Measurements from ENCODE around the gene GDF11. TPM values are rescaled to one million over a fixed set of nuclear protein-coding genes. Genes with fewer than 3 reads are reported as not detected.

The GDF11 gene
- total RNA-seq, 2 experiments from 2014 or later = 7.7 to 8.7 TPM

DNA sequence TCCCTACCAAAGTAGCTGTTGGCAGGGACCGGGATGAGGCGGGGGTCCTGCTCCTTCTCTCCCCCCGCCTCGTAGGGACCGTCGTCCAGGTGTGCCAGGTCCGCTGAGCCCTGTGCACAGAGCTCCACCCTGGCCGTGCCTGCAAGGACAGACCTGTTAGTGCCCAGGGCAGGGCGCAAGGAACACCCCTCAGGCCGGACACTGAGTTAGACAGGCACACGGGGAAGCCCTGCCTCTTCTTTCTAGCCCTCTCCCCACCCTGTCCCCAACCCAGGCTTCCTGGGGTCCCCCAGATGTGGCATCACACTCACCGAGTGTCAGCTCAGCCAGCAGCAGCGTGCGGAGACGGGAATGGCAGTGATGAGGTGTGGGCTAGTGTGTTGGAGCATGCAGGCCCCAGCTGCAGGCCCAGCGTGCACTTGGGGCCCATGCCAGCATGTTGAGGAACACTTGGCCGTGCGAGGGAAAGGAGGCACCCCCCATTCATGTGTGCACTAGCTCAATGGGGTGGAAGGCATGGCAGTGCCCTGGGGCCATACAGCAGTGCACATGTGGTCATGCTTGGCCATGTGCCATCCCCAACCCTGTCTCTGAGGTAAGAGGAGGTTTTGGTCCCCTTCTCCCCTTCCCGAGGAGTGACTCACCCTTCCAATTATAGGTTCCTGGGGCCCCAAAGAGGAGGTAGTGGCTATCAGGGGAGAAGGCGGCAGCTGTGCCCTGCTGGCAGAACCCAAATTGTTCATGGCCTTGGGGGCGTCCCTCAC lies 42.5 kb upstream of the GDF11 start:
- H3K9me3 Mint-ChIP-seq = no peaks in the 10 kb centered on the region
- H3K4me1 Mint-ChIP-seq (ENCODE audit: low read depth) = no peaks in the 10 kb centered on the region
- DNase-seq = no peak
- intact Hi-C loops (cut with micrococcal nuclease) = no loop called here
- no peaks in the 10 kb centered on the region for H3K36me3 Mint-ChIP-seq
- ChIA-PET CTCF (interaction anchor here (1.6 kb wide), 1 partner anchor 44 kb away, joined by 8 read pairs; no protein-coding TSS in a partner anchor), POLR2A (no interaction called here)
- no peaks in the 10 kb centered on the region for H3K27me3 Mint-ChIP-seq
- H3K27ac Mint-ChIP-seq = no peak overlapping the region
- H3K4me3 Mint-ChIP-seq = no peak overlapping the region

DNA sequence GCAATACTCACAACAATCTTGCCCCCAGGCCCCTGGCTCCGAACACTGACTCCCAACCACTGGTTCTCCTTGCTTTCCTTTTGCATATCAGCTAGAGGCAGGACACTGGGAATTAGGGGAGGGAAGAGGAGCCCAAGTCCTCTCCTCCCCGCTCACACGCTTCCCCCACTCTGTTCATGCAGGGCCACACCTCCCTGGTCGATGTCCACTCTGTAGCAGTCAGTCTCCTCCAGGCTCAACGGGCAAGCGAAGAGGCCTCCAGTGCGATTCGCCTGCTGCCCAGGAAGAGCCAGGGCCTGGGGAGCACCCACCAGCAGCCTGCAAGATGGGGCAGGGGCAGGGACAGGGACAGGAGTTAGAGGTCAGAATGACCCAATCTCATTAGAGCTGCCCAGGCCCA lies 40.1 kb upstream of the GDF11 start:
- ChIA-PET POLR2A (no interaction called here), CTCF (no interaction called here)
- Mint-ChIP-seq H3K36me3 (no peaks in the 10 kb centered on the region), H3K27ac (no peak overlapping the region), H3K4me1 (ENCODE audit: low read depth) (peaks cover 7% of the 10 kb centered on the region), H3K27me3 (peaks cover 11% of the 10 kb centered on the region), H3K4me3 (no peak overlapping the region), H3K9me3 (no peaks in the 10 kb centered on the region)
- no peak for DNase-seq
- intact Hi-C loops (cut with micrococcal nuclease) = no loop called here

GRCh38 chr12:55703288-55703687 lies 39.6 kb upstream of the GDF11 start:
- POLR2A ChIA-PET = no interaction called here
- Mint-ChIP-seq H3K36me3 (no peaks in the 10 kb centered on the region), H3K4me1 (ENCODE audit: low read depth) (peaks cover 10% of the 10 kb centered on the region), H3K9me3 (no peaks in the 10 kb centered on the region), H3K4me3 (no peak overlapping the region), H3K27ac (no peak overlapping the region), H3K27me3 (peaks cover 14% of the 10 kb centered on the region)
- CTCF ChIA-PET = no interaction called here
- intact Hi-C loops (cut with micrococcal nuclease) = no loop called here
- no peak for DNase-seq

DNA sequence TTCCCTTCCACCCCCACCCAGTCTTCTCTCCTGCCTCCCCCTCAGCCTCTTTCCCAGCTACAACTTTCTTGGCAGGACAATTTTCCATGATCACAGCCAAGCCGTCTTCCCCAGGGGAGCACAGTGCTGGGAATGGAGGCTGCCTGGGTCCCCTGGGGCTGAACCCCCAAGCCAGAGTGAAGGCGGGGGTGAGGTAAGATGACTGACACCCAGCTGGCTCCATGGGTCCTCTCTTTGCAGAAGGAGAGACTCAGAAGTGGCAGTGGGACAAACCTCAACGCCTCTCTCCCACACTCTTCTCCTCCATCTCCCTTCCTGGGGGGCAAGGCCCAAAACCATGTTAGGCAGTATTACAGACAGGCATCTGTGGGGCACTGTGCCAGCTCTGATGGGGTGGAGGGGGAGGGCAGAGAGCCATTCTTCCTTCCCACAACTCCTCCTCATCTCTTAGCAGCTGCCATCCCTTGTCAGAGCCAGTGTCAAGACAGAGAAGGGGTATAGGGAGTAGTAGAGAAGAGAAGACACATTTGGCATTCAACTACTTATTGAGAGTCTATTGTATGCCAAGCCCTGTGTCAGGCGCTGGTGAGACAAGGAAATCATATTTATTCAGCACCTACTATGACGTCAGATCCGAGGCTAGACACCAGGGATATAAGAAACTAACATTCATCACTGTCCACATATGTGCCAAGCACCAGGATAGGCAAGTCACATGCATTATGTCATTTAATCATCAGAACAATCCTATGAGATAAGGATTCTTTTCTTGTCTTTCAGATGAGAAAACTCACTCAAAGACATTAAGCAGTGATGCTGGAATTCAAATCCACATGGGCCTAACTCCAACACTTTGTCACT lies 38.8 kb upstream of the GDF11 start:
- no peak overlapping the region for H3K4me3 Mint-ChIP-seq
- no peak for DNase-seq
- H3K27ac Mint-ChIP-seq = no peak overlapping the region
- peaks cover 18% of the 10 kb centered on the region for H3K27me3 Mint-ChIP-seq
- intact Hi-C loops (cut with micrococcal nuclease) = no loop called here
- ChIA-PET POLR2A (no interaction called here), CTCF (no interaction called here)
- no peaks in the 10 kb centered on the region for H3K9me3 Mint-ChIP-seq
- H3K36me3 Mint-ChIP-seq = no peaks in the 10 kb centered on the region
- peaks cover 17% of the 10 kb centered on the region for H3K4me1 Mint-ChIP-seq (ENCODE audit: low read depth)

- H3K4me1 Mint-ChIP-seq (ENCODE audit: low read depth) = peaks cover 17% of the 10 kb centered on the region
- POLR2A ChIA-PET = interaction anchor here (0.6 kb wide), 1 partner anchor 999 kb away, joined by 5 read pairs; no protein-coding TSS in a partner anchor
These were observed 37.9 kb upstream of the GDF11 start for GRCh38 chr12:55704824-55705718.

DNA sequence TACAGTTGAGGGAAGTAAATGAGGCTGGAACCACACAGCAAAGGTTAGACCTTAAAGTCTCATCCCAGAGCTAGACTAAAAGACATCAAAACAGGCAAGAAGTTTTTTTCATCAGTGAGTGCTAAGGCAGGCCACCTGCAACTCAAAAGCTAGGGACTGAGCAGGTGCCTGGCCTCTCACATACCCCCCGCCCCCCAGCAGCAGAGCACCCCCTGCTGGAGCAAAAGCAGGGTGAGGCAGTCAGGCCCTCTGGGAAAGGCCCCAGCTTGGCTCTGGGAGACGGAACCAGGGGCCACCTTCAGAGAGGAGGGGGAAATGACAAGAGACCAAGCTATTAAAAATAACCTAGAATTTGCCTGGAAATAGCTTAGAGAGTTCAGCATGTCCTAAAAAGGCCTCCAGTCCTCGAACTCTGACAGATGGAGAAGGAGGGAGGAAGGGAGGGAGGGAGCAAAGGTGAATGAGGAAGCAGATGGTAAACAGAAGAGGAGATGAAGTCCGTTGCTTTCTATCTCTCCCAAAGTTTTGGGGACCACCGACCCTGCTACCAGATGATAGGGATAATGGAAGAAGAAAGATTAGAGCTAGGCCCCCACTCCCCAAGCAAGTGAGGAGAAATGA lies 37.0 kb upstream of the GDF11 start:
- Mint-ChIP-seq H3K27ac (no peak overlapping the region), H3K4me1 (ENCODE audit: low read depth) (peaks cover 17% of the 10 kb centered on the region), H3K27me3 (peaks cover 20% of the 10 kb centered on the region), H3K36me3 (no peaks in the 10 kb centered on the region), H3K4me3 (no peak overlapping the region), H3K9me3 (no peaks in the 10 kb centered on the region)
- CTCF ChIA-PET = interaction anchor here (0.8 to 2.9 kb wide), 5 partner anchors 9 to 49 kb away, joined by 3 to 11 read pairs (median 6); a partner anchor contains a TSS
- intact Hi-C loops (cut with micrococcal nuclease) = no loop called here
- peak; percentile 47 for DNase-seq
- POLR2A ChIA-PET = interaction anchor here (0.6 kb wide), 1 partner anchor 1000 kb away, joined by 5 read pairs; no protein-coding TSS in a partner anchor

More at GRCh38 chr12:55704824-55705718, 37.9 kb upstream of the GDF11 start:
- Mint-ChIP-seq H3K36me3 (no peaks in the 10 kb centered on the region), H3K9me3 (no peaks in the 10 kb centered on the region), H3K4me3 (no peak overlapping the region), H3K27ac (no peak overlapping the region), H3K27me3 (peaks cover 20% of the 10 kb centered on the region)
- intact Hi-C loops (cut with micrococcal nuclease) = no loop called here
- DNase-seq = no peak
- CTCF ChIA-PET = interaction anchor here (0.8 to 2.9 kb wide), 4 partner anchors 8 to 48 kb away, joined by 3 to 11 read pairs (median 6); a partner anchor contains a TSS

- no peak overlapping the region for H3K27ac Mint-ChIP-seq
- ChIA-PET CTCF (interaction anchor here (1.2 to 2.9 kb wide), 4 partner anchors 12 to 50 kb away, joined by 5 to 11 read pairs (median 6); a partner anchor contains a TSS), POLR2A (no interaction called here)
- intact Hi-C loops (cut with micrococcal nuclease) = no loop called here
- peaks cover 20% of the 10 kb centered on the region for H3K27me3 Mint-ChIP-seq
- peak overlapping the region; percentile 74 for H3K4me3 Mint-ChIP-seq
- no peaks in the 10 kb centered on the region for H3K9me3 Mint-ChIP-seq
- no peak for DNase-seq
- no peaks in the 10 kb centered on the region for H3K36me3 Mint-ChIP-seq
- peaks cover 17% of the 10 kb centered on the region for H3K4me1 Mint-ChIP-seq (ENCODE audit: low read depth)
These were observed 36.2 kb upstream of the GDF11 start for GRCh38 chr12:55706568-55707218.

GRCh38 chr12:55707219-55707671 lies 35.7 kb upstream of the GDF11 start:
- Mint-ChIP-seq H3K27me3 (peaks cover 20% of the 10 kb centered on the region), H3K9me3 (no peaks in the 10 kb centered on the region), H3K27ac (no peak overlapping the region), H3K4me3 (peak overlapping the region; percentile 74), H3K36me3 (no peaks in the 10 kb centered on the region), H3K4me1 (ENCODE audit: low read depth) (peaks cover 17% of the 10 kb centered on the region)
- CTCF ChIA-PET = interaction anchor here (2.9 kb wide), 1 partner anchor 11 kb away, joined by 11 read pairs; no protein-coding TSS in a partner anchor
- intact Hi-C loops (cut with micrococcal nuclease) = no loop called here
- DNase-seq = peak; percentile 15
- POLR2A ChIA-PET = no interaction called here

DNA sequence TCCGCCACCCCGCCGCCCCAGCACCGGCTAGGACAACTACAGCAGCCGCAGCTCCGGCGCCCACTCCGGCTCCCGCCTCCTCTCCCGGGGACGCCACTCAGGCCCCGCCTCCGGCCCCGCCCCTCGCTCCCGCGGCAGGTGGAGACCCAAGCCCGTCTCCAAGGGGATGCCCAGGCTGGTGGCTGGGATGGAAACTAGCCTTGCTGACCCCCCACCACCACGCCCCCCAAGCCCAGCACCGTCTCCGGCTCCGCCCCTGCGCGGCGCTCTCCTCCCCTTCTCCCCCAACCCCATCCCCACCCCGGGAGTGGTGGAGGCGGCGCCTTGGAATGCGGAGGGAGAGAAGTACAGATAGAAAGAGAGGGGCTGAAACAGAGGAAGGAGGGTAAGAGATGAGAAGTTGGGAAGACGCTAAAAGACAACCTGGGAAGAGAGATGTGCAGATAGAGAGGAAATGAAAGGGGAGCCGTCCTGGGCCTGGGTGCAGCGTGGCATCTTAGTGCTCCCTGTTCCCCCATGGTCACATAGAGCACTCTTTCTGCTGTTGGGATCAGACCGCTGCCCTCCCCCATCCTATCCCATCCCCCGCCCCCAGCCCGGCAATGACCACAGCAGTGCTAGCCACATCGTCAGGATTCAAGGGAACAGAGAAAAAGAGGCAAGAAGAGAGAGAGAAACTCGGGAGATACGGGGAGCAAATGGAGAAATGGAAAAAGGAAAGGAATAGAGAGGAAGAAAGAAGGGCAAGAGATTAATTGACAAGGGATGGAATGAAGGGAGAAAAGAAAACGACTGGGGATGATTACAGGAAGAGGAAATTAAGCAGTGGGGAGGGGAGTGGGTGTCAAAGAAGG lies 34.9 kb upstream of the GDF11 start, which contains the start of gene ITGA7:
Gene ITGA7, minus strand, starts transcription at position 64 of the 854 bp plus-strand sequence. CDS start 222 bp downstream, outside the sequence.
- no peak within 1 kb of the TSS for H3K27ac Mint-ChIP-seq
- peak within 1 kb of the TSS; percentile 74 for H3K4me3 Mint-ChIP-seq
- H3K36me3 Mint-ChIP-seq = no peaks in the 10 kb centered on the region
- ChIA-PET POLR2A (no interaction called here), CTCF (interaction anchor here (2.9 kb wide), 1 partner anchor 10 kb away, joined by 11 read pairs; no protein-coding TSS in a partner anchor)
- peaks cover 20% of the 10 kb centered on the region for H3K27me3 Mint-ChIP-seq
- H3K4me1 Mint-ChIP-seq (ENCODE audit: low read depth) = peaks cover 17% of the 10 kb centered on the region
- H3K9me3 Mint-ChIP-seq = no peaks in the 10 kb centered on the region
- DNase-seq = peak; percentile 72
- intact Hi-C loops (cut with micrococcal nuclease) = no loop called here

GRCh38 chr12:55708695-55709233 lies 34.2 kb upstream of the GDF11 start:
- Mint-ChIP-seq H3K36me3 (no peaks in the 10 kb centered on the region), H3K4me3 (peak overlapping the region; percentile 74), H3K27ac (no peak overlapping the region), H3K9me3 (no peaks in the 10 kb centered on the region), H3K4me1 (ENCODE audit: low read depth) (peaks cover 17% of the 10 kb centered on the region), H3K27me3 (peaks cover 20% of the 10 kb centered on the region)
- POLR2A ChIA-PET = no interaction called here
- DNase-seq = no peak
- intact Hi-C loops (cut with micrococcal nuclease) = no loop called here
- CTCF ChIA-PET = no interaction called here

Data from activated CD4-positive, alpha-beta memory T cell treated with anti-CD3 and anti-CD28 coated beads for 36 hours (primary cell).